HepG2 (cell line): Measurements from ENCODE around the gene DUSP23. TPM values are rescaled to one million over a fixed set of nuclear protein-coding genes. Genes with fewer than 3 reads are reported as not detected.

ENCODE experiments used
- ATAC-seq: fragments of 200-7000 bp; cut with Tn5 transposase; 3 replicates; pipeline ENCODE4 v1.9.1; 2020; ENCODE audit warnings: mild to moderate bottlenecking, moderate library complexity
- BruUV-seq: library from RNA; stranded (reverse); fragments of 400-500 nt; replicated peaks from 2 replicates; lab custom pipeline; 2021; lab: Mats Ljungman, UMichigan
- CTCF ChIA-PET: fragments of 300-600 bp; formaldehyde crosslinking; extraction: SDS; loops from one replicate; lab custom pipeline; 2021; ENCODE audit warnings: low total read pairs, inconsistent platforms, low intra/inter-chr PET ratio; lab: Yijun Ruan, JAX
- POLR2A ChIA-PET: fragments of 350-600 bp; sonication (Branson Sonifier 250); formaldehyde crosslinking; loops from one replicate; lab custom pipeline; 2020; ENCODE audit warnings: antibody characterized with exemption, inconsistent platforms; lab: Yijun Ruan, JAX
- DNase-seq: peaks from one replicate; pipeline ENCODE4 v3.0.0-alpha.2; 2015; ENCODE audit warnings: low spot score
- FAIRE-seq: peaks from 3 replicates; lab custom pipeline; 2011; peaks lifted over from hg19 to GRCh38; lab: Jason Lieb, UNC
- H2AFZ ChIP-seq: one replicate; pipeline ENCODE4 v1.6.1; 2011; ENCODE audit warnings: low read length, inconsistent platforms
- H3K27ac ChIP-seq: fragments of 300-600 bp; 3 replicates; pipeline ENCODE4 v1.8.0; 2011; ENCODE audit warnings: mixed run types, mild to moderate bottlenecking, mixed read lengths, low read length, inconsistent platforms; ENCODE audit not compliant: insufficient read depth; ENCODE audit errors: extremely low read length
- H3K27me3 ChIP-seq, 2 experiments: fragments of 200-600 bp in 1 of 2; 2 replicates in 1 of 2; 3 replicates in 1 of 2; pipeline versions ENCODE4 v1.6.0 to v1.8.0; 2011; ENCODE audit warnings: low read length in 2 of 2, mild to moderate bottlenecking in 2 of 2, moderate library complexity in 2 of 2, inconsistent platforms in 1 of 2; ENCODE audit not compliant: insufficient read depth in 2 of 2, control insufficient read depth in 1 of 2
- H3K36me3 ChIP-seq, 2 experiments: fragments of 200-600 bp in 1 of 2; replicated peaks in 1 of 2; 2 replicates in 1 of 2; 3 replicates in 1 of 2; pipeline versions ENCODE4 v1.5.1 to v1.8.0; 2011; ENCODE audit warnings: low read length in 2 of 2, inconsistent platforms in 1 of 2; ENCODE audit not compliant: insufficient read depth in 2 of 2, control insufficient read depth in 1 of 2
- H3K4me1 ChIP-seq: 2 replicates; pipeline ENCODE4 v1.5.1; 2012; ENCODE audit warnings: low read length, inconsistent platforms; ENCODE audit not compliant: insufficient read depth
- H3K4me2 ChIP-seq: 2 replicates; pipeline ENCODE4 v1.6.0; 2011; ENCODE audit warnings: low read depth, low read length, inconsistent platforms
- H3K4me3 ChIP-seq, 3 experiments: fragments of 200-600 bp in 1 of 3; sonication (generic), shearing (Covaris generic) in 1 of 3; replicated peaks in 1 of 3; 2 replicates each; pipeline ENCODE4 v1.5.1; 2011 to 2016; ENCODE audit warnings: low read length in 3 of 3, inconsistent platforms in 2 of 3, low read depth in 2 of 3, mild to moderate bottlenecking in 2 of 3, control low read depth in 1 of 3, mixed read lengths in 1 of 3; ENCODE audit not compliant: insufficient read depth in 1 of 3
- H3K79me2 ChIP-seq: one replicate; pipeline ENCODE4 v1.6.1; 2011; ENCODE audit warnings: low read length, inconsistent platforms; ENCODE audit not compliant: insufficient read depth
- H3K9ac ChIP-seq: 2 replicates; pipeline ENCODE4 v1.6.0; 2011; ENCODE audit warnings: mild to moderate bottlenecking, low read depth, low read length, inconsistent platforms; ENCODE audit not compliant: insufficient read depth
- H3K9me3 ChIP-seq: 2 replicates; pipeline ENCODE4 v1.5.1; 2012; ENCODE audit warnings: mild to moderate bottlenecking, low read length
- H4K20me1 ChIP-seq: 2 replicates; pipeline ENCODE4 v1.6.0; 2011; ENCODE audit warnings: inconsistent platforms, mild to moderate bottlenecking, low read length, moderate library complexity; ENCODE audit not compliant: insufficient read depth
- CBFB ChIP-seq: sonication (generic); formaldehyde crosslinking; IDR thresholded peaks from 2 replicates; pipeline ENCODE4 v1.4.0; 2020; ENCODE audit warnings: missing genetic modification reagents
- DNMT1 ChIP-seq: sonication (generic); formaldehyde crosslinking; IDR thresholded peaks from 2 replicates; pipeline ENCODE4 v1.5.1; 2020; ENCODE audit warnings: mild to moderate bottlenecking, missing genetic modification reagents
- ELF1 ChIP-seq: sonication (generic); formaldehyde crosslinking; IDR thresholded peaks from 2 replicates; pipeline ENCODE4 v1.4.0; 2020; ENCODE audit warnings: missing genetic modification reagents
- ELF4 ChIP-seq: sonication (generic); formaldehyde crosslinking; IDR thresholded peaks from 2 replicates; pipeline ENCODE4 v1.5.0; 2020; ENCODE audit warnings: missing genetic modification reagents, mild to moderate bottlenecking, moderate library complexity, borderline replicate concordance
- KMT2B ChIP-seq: IDR thresholded peaks from 2 replicates; pipeline ENCODE4 v1.6.1; 2016; ENCODE audit warnings: missing genetic modification reagents, missing compliant biosample characterization
- MXI1 ChIP-seq: IDR thresholded peaks from 3 replicates; pipeline ENCODE4 v1.6.1; 2012; ENCODE audit warnings: low read depth, low read length, inconsistent platforms, borderline replicate concordance
- NFIC ChIP-seq: IDR thresholded peaks from 2 replicates; pipeline ENCODE4 v1.6.1; 2012; ENCODE audit warnings: mild to moderate bottlenecking, low read length, inconsistent platforms
- U2AF2 ChIP-seq: fragments of 200-400 bp; formaldehyde crosslinking; IDR thresholded peaks from 2 replicates; pipeline ENCODE4 v1.6.1; 2017; ENCODE audit warnings: low read depth, mild to moderate bottlenecking, low read length
- ZMAT3 ChIP-seq: sonication (generic); formaldehyde crosslinking; conservative IDR thresholded peaks from 2 replicates; pipeline ENCODE4 v1.7.0; 2021; ENCODE audit warnings: missing genetic modification reagents
- ZNF282 ChIP-seq: fragments of 450-650 bp; IDR thresholded peaks from 2 replicates; pipeline ENCODE4 v1.6.1; 2018; ENCODE audit not compliant: partially characterized antibody
- ZNF484 ChIP-seq: sonication (generic); formaldehyde crosslinking; IDR thresholded peaks from 2 replicates; pipeline ENCODE4 v1.5.1; 2020; ENCODE audit warnings: mild to moderate bottlenecking, low read depth, missing genetic modification reagents, borderline replicate concordance
- ZNF619 ChIP-seq: sonication (generic); formaldehyde crosslinking; IDR thresholded peaks from 2 replicates; pipeline ENCODE4 v1.4.0; 2020; ENCODE audit warnings: mild to moderate bottlenecking, missing genetic modification reagents
- ZNF83 ChIP-seq: sonication (generic); formaldehyde crosslinking; IDR thresholded peaks from 2 replicates; pipeline ENCODE4 v1.4.0; 2020; ENCODE audit warnings: missing genetic modification reagents, mild to moderate bottlenecking, borderline replicate concordance
- WGBS: methylation state at CpG from one replicate; pipeline ENCODE4 v1.1.6; 2017; ENCODE audit warnings: low lambda C conversion rate; 5-methylcytosine and 5-hydroxymethylcytosine counted together
- in situ Hi-C: cut with HindIII; loops from 2 replicates; pipeline ENCODE4 v1.10.0; 2017; ENCODE audit warnings: low pct_unique_long_range_greater_than_20kb; ENCODE audit not compliant: extremely low pct_ligation_motif_present
- intact Hi-C: fragments of 100-400 bp; cut with micrococcal nuclease; formaldehyde crosslinking; loops from one replicate; pipeline ENCODE4 v1.10.0; 2022; ENCODE audit not compliant: unreplicated experiment
- polyA plus RNA-seq, 8 experiments: library from polyadenylated mRNA; depleted of rRNA in 3 of 8; stranded (reverse) in 7 of 8; unstranded in 1 of 8; fragments of >200 nt; fragmentation: Illumina TruSeq in 4 of 8; extraction: Trizol in 4 of 8; gene quantifications; 2 replicates each; pipeline versions ENCODE4 v1.2.1 to v1.2.3, GENCODE V29; 2011 to 2016; ENCODE audit warnings: low read depth in 4 of 8, missing spikeins in 1 of 8, mixed read lengths in 1 of 8; ENCODE audit not compliant: insufficient read depth in 1 of 8
- total RNA-seq, 5 experiments: library from RNA; depleted of rRNA; stranded (reverse); fragments of >200 nt; fragmentation: Illumina TruSeq; extraction: Trizol; gene quantifications; 2 replicates each; pipeline ENCODE4 v1.2.3, GENCODE V29; 2016; ENCODE audit warnings: low read depth in 1 of 5
- TF ChIP-seq, protein P1 (sequence below): sonication (generic); formaldehyde crosslinking; IDR thresholded peaks from 2 replicates; pipeline ENCODE4 v1.8.0; 2022; ENCODE audit warnings: mild to moderate bottlenecking, missing genetic modification reagents, moderate library complexity
- TF ChIP-seq, protein P2 (sequence below): sonication (generic); formaldehyde crosslinking; IDR thresholded peaks from 2 replicates; pipeline ENCODE4 v1.8.1; 2022; ENCODE audit warnings: low read depth, mild to moderate bottlenecking, missing genetic modification reagents
- TF ChIP-seq, protein P3 (sequence below): sonication (generic); formaldehyde crosslinking; IDR thresholded peaks from 2 replicates; pipeline ENCODE4 v1.4.0; 2020; ENCODE audit warnings: low read depth, missing genetic modification reagents

Gene DUSP23
- total and polyA plus RNA-seq, 2 of the 13 experiments (the other 11 are each of a cell fraction or from before 2014, with no cell fraction given) = not detected

DNA sequence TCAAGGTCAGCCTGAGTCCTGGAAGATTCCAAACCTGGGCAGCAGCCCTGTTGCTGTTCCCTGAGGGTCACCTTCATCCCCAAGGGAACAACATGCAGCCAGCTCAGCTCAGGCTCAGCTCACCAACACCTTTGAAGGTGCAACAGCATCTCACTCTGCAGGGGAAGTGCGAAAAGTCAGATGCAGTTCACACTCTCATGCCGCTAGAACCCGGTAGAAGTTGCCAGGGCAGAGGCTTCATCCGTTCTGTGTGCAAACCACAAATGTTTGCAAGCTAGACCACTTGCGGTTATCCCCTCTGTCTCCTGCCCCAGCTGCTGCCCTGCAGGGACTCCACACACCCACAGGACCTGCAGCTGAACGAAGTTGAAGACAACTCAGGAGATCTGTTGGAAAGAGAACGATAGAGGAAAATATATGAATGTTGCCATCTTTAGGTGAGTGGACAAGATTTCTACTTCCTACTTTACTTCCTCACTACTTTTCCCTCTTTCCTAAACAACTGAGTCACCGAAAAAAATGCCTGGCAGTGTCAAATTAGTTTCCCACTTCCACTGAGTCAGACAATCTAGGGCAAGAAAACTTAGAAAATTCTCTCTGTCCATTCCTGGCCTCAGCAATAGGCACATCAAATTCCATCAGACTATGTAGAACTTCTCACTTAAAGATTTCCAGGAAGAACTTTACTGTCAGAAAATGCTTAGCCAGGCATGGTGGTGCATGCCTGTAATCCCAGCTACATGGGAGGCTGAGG lies 19.6 kb downstream of the DUSP23 start:
- Histone ChIP-seq H3K9me3 (no peaks in the 10 kb centered on the region), H3K79me2 (no peaks in the 10 kb centered on the region), H3K4me2 (no peak overlapping the region), H3K27ac (no peak overlapping the region), H3K27me3 (peaks cover 5 to 7% of the 10 kb centered on the region in 2 experiments; a peak in 2 of 5 replicates), H3K36me3 (no peaks in the 10 kb centered on the region)
- intact Hi-C loops = no loop called here
- no peak for FAIRE-seq
- BruUV-seq = no TSS peak
- CTCF ChIA-PET = no interaction called here
- TF ChIP-seq ZNF484 = no peak
- no peak for TF ChIP-seq DNMT1 (CRISPR knock-in tag)
- no peak for TF ChIP-seq MXI1
- no peak for TF ChIP-seq ELF1
- TF ChIP-seq U2AF2 = no peak
- no peak for TF ChIP-seq ZNF619 (CRISPR knock-in tag)
- TF ChIP-seq ZMAT3 = no peak
- TF ChIP-seq ELF4 (CRISPR knock-in tag) = no peak
- TF ChIP-seq KMT2B = no peak
- TF ChIP-seq CBFB (CRISPR knock-in tag) = no peak
- TF ChIP-seq, protein P1, sequence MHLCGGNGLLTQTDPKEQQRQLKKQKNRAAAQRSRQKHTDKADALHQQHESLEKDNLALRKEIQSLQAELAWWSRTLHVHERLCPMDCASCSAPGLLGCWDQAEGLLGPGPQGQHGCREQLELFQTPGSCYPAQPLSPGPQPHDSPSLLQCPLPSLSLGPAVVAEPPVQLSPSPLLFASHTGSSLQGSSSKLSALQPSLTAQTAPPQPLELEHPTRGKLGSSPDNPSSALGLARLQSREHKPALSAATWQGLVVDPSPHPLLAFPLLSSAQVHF (CRISPR knock-in tag) = no peak
- TF ChIP-seq, protein P2, sequence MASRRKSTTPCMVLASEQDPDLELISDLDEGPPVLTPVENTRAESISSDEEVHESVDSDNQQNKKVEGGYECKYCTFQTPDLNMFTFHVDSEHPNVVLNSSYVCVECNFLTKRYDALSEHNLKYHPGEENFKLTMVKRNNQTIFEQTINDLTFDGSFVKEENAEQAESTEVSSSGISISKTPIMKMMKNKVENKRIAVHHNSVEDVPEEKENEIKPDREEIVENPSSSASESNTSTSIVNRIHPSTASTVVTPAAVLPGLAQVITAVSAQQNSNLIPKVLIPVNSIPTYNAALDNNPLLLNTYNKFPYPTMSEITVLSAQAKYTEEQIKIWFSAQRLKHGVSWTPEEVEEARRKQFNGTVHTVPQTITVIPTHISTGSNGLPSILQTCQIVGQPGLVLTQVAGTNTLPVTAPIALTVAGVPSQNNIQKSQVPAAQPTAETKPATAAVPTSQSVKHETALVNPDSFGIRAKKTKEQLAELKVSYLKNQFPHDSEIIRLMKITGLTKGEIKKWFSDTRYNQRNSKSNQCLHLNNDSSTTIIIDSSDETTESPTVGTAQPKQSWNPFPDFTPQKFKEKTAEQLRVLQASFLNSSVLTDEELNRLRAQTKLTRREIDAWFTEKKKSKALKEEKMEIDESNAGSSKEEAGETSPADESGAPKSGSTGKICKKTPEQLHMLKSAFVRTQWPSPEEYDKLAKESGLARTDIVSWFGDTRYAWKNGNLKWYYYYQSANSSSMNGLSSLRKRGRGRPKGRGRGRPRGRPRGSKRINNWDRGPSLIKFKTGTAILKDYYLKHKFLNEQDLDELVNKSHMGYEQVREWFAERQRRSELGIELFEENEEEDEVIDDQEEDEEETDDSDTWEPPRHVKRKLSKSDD (CRISPR knock-in tag) = no peak
- no peak for TF ChIP-seq ZNF282
- no peak for TF ChIP-seq ZNF83 (CRISPR knock-in tag)
- TF ChIP-seq, protein P3, sequence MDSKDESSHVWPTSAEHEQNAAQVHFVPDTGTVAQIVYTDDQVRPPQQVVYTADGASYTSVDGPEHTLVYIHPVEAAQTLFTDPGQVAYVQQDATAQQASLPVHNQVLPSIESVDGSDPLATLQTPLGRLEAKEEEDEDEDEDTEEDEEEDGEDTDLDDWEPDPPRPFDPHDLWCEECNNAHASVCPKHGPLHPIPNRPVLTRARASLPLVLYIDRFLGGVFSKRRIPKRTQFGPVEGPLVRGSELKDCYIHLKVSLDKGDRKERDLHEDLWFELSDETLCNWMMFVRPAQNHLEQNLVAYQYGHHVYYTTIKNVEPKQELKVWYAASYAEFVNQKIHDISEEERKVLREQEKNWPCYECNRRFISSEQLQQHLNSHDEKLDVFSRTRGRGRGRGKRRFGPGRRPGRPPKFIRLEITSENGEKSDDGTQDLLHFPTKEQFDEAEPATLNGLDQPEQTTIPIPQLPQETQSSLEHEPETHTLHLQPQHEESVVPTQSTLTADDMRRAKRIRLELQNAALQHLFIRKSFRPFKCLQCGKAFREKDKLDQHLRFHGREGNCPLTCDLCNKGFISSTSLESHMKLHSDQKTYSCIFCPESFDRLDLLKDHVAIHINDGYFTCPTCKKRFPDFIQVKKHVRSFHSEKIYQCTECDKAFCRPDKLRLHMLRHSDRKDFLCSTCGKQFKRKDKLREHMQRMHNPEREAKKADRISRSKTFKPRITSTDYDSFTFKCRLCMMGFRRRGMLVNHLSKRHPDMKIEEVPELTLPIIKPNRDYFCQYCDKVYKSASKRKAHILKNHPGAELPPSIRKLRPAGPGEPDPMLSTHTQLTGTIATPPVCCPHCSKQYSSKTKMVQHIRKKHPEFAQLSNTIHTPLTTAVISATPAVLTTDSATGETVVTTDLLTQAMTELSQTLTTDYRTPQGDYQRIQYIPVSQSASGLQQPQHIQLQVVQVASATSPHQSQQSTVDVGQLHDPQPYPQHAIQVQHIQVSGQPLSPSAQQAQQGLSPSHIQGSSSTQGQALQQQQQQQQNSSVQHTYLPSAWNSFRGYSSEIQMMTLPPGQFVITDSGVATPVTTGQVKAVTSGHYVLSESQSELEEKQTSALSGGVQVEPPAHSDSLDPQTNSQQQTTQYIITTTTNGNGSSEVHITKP = no peak
- no peak for TF ChIP-seq NFIC
- TF ChIP-seq, all 625 proteins: peak for 0
- POLR2A ChIA-PET = no interaction called here
- H3K4me1 ChIP-seq = no peaks in the 10 kb centered on the region
- no peaks in the 10 kb centered on the region for H4K20me1 ChIP-seq
- H2AFZ ChIP-seq = no peak overlapping the region
- ATAC-seq (no peak), DNase-seq (no peak)
- in situ Hi-C loops = no loop called here
- WGBS = 5% methylated on average over 8 of the region's 8 CpGs
- H3K9ac ChIP-seq = no peak overlapping the region
- no peak overlapping the region for H3K4me3 ChIP-seq
